ENCODE data around the gene PLOD1. TPM values are rescaled to one million over a fixed set of nuclear protein-coding genes. Genes with fewer than 3 reads are reported as not detected.
A peak's percentile ranks its signal among the peaks of the same experiment; 100 is the strongest.

Gene PLOD1
- total RNA-seq (10 to 100 TPM; 68.8 to 89.5 TPM), polyA plus RNA-seq (100 to 1,000 TPM in 1 of 2 donors, 10 to 100 TPM in 1; 33.5 to 112 TPM)
- long read RNA-seq, donor 1, transcript PLOD1-201 (19 exons, 2,940 nt): major isoform, 24 of 98 reads
- long read RNA-seq, donor 1, partial matches to known transcripts: 73 of 98 reads
- long read RNA-seq, donor 1, other reads (novel, unspliced or antisense): 0 of 98 reads
- long read RNA-seq, donor 2, partial matches to known transcripts: 17 of 22 reads
- long read RNA-seq, donor 2, other reads (novel, unspliced or antisense): 0 of 22 reads
- long read RNA-seq, donor 3, transcript PLOD1-201 (19 exons, 2,940 nt): major isoform, 9 of 45 reads
- long read RNA-seq, donor 3, partial matches to known transcripts: 35 of 45 reads
- long read RNA-seq, donor 3, other reads (novel, unspliced or antisense): 0 of 45 reads
- long read RNA-seq, donor 4, partial matches to known transcripts: 37 of 43 reads
- long read RNA-seq, donor 4, other reads (novel, unspliced or antisense): 0 of 43 reads
- long read RNA-seq, donor 5, transcript PLOD1-201 (19 exons, 2,940 nt): major isoform, 17 of 93 reads
- long read RNA-seq, donor 5, partial matches to known transcripts: 75 of 93 reads
- long read RNA-seq, donor 5, other reads (novel, unspliced or antisense): 0 of 93 reads

DNA sequence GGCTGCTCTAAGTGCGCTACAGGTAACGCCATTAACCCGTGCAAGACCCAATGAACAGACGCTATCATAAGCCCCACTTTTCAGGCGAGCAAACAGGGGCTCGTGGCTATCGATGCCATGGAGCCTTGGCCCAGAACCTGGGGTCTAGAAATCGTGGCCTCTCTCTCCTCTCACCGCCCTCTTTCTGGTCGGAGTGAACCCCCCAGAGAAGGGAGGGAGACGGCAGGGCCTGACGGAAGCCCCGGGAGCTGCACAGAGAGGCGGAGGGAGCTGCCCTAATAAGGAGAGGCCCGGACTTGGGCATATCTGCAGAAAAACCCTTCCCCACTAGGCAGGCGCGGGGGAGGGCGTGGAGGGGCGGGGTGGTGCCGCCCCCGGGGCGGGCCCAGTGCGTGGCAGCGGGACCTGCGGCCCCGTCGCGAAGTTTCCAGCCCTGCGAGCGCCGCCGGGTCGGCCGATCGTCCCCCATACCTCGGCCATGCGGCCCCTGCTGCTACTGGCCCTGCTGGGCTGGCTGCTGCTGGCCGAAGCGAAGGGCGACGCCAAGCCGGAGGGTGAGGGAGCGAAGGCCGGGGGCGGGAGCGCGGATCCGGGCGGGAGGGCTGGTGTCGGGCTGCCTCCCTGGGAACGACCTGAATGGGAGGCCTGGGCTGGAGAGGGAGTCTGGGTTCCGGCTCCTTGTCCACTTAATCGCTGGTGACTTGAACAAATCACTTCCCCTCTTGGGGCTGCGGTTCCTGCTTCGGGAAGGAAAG lies at the start of gene PLOD1:
Gene PLOD1, plus strand, starts transcription at position 416 of the 755 bp plus-strand sequence. Its CDS starts 63 bp downstream, at position 479.
- peak within 1 kb of the TSS; percentile 81 to 92 for H3K27ac ChIP-seq (ENCODE audit: low read depth in 1 of 2, low read length in 1 of 2)
- H3K9ac ChIP-seq (ENCODE audit: insufficient read depth in 1 of 2, low read length in 2 of 2): peak within 1 kb of the TSS; percentile 67 to 85
- TF ChIP-seq, protein P1, sequence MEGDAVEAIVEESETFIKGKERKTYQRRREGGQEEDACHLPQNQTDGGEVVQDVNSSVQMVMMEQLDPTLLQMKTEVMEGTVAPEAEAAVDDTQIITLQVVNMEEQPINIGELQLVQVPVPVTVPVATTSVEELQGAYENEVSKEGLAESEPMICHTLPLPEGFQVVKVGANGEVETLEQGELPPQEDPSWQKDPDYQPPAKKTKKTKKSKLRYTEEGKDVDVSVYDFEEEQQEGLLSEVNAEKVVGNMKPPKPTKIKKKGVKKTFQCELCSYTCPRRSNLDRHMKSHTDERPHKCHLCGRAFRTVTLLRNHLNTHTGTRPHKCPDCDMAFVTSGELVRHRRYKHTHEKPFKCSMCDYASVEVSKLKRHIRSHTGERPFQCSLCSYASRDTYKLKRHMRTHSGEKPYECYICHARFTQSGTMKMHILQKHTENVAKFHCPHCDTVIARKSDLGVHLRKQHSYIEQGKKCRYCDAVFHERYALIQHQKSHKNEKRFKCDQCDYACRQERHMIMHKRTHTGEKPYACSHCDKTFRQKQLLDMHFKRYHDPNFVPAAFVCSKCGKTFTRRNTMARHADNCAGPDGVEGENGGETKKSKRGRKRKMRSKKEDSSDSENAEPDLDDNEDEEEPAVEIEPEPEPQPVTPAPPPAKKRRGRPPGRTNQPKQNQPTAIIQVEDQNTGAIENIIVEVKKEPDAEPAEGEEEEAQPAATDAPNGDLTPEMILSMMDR (IDR thresholded peaks at IDR 0.05; ENCODE audit: control extremely low read depth, extremely low read depth): no peak
- 0 to 1% methylated on average over 36 to 55 of the region's 55 CpGs for WGBS, 2 donors
- H3K9me3 ChIP-seq (ENCODE audit: control insufficient read depth in 4 of 4, insufficient read depth in 3 of 4, low read length in 3 of 4): no peaks in the 10 kb centered on the region
- ATAC-seq (ENCODE audit: insufficient read depth, low FRiP score) (peak; percentile 96), DNase-seq (peak; percentile 94 to 96 (median 95))
- peak within 1 kb of the TSS; percentile 79 for H3K4me3 ChIP-seq
- peaks cover 3 to 37% (median 12%) of the 10 kb centered on the region in 5 donors for H3K4me1 ChIP-seq (ENCODE audit: control insufficient read depth in 5 of 5, insufficient read depth in 5 of 5, low read length in 5 of 5)
- H3K36me3 ChIP-seq (ENCODE audit: control insufficient read depth in 4 of 4, insufficient read depth in 4 of 4, low read length in 4 of 4): peaks cover 0 to 5% (median 2%) of the 10 kb centered on the region in 4 donors
- H3K27me3 ChIP-seq (ENCODE audit: control insufficient read depth in 3 of 3, insufficient read depth in 3 of 3, low read length in 2 of 3): no peaks in the 10 kb centered on the region

DNA sequence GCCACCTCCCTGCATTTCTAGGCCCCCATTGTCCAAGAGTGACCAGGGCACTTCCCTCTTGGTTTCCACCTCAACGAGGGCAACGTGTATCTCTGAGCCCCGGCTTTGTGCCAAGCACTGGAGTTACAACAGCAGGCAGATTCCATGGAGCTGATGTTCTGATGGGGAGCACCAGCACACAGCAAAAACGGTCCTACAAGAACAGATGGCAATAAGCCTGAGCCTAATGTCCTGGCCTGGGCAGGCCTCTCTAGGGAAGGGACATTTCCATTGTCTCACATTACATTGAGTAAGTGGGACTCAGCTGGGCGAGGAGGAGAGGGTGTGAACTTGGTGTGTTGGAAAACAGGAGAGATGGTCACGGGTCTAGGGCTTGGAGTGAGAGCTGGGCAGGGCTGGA lies 48.6 kb upstream of the PLOD1 start:
- WGBS, 2 donors: 71 to 85% methylated on average over 6 of the region's 6 CpGs
- no peak overlapping the region for H3K9ac ChIP-seq (ENCODE audit: insufficient read depth in 1 of 2, low read length in 2 of 2)
- peak overlapping the region in 1 of 2 donors; percentile 92 for H3K27ac ChIP-seq (ENCODE audit: low read depth in 1 of 2, low read length in 1 of 2)
- no peak overlapping the region for H3K4me3 ChIP-seq
- H3K36me3 ChIP-seq (ENCODE audit: control insufficient read depth in 4 of 4, insufficient read depth in 4 of 4, low read length in 4 of 4): no peaks in the 10 kb centered on the region
- H3K4me1 ChIP-seq (ENCODE audit: control insufficient read depth in 5 of 5, insufficient read depth in 5 of 5, low read length in 5 of 5): peaks cover 3 to 14% (median 8%) of the 10 kb centered on the region in 5 donors
- ATAC-seq (ENCODE audit: insufficient read depth, low FRiP score): no peak
- H3K9me3 ChIP-seq (ENCODE audit: control insufficient read depth in 4 of 4, insufficient read depth in 3 of 4, low read length in 3 of 4): no peaks in the 10 kb centered on the region
- DNase-seq: no peak
- no peaks in the 10 kb centered on the region for H3K27me3 ChIP-seq (ENCODE audit: control insufficient read depth in 3 of 3, insufficient read depth in 3 of 3, low read length in 2 of 3)
- TF ChIP-seq, protein P1 (IDR thresholded peaks at IDR 0.05; ENCODE audit: control extremely low read depth, extremely low read depth): no peak

DNA sequence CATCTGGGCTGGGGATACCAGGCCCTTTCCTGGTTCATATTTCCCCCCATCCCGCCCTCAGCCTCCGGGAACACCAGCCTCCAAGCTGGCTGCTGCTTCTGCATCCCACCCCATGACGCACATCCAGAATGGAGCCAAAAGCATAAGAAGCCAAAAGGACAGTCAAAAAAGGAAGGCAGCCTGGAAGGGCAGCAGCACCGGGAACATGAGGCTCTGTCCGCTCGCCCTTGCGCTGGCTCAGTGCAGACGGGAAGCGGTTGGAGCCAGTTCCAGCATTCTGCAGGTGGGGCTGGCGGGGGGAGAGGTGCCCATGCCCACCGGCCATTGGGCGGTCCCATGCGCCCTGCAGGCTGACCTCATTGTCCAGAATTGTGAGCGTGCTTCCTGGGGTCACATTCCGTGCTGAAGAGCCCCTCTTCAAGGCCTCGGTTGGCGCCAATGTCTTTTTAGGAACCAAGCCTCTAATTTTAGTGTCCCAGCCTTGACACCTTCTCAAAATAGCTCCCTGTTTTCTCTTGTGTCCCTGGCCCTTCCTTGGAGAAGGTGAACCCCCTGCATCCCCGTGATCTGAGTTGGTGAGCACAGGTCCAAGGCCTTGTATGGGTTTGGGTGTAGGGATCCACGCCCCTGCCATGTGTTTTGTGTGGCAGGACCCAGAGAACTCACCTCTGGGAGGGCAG lies 47.4 kb upstream of the PLOD1 start:
- Histone ChIP-seq H3K4me3 (no peak overlapping the region), H3K9me3 (ENCODE audit: control insufficient read depth in 4 of 4, insufficient read depth in 3 of 4, low read length in 3 of 4) (no peaks in the 10 kb centered on the region), H3K36me3 (ENCODE audit: control insufficient read depth in 4 of 4, insufficient read depth in 4 of 4, low read length in 4 of 4) (no peaks in the 10 kb centered on the region), H3K27me3 (ENCODE audit: control insufficient read depth in 3 of 3, insufficient read depth in 3 of 3, low read length in 2 of 3) (peaks cover 0 to under 1% (median 0%) of the 10 kb centered on the region in 3 donors), H3K4me1 (ENCODE audit: control insufficient read depth in 5 of 5, insufficient read depth in 5 of 5, low read length in 5 of 5) (peaks cover 0 to 8% (median 6%) of the 10 kb centered on the region in 5 donors), H3K9ac (ENCODE audit: insufficient read depth in 1 of 2, low read length in 2 of 2) (no peak overlapping the region), H3K27ac (ENCODE audit: low read depth in 1 of 2, low read length in 1 of 2) (peak overlapping the region in 1 of 2 donors; percentile 92)
- WGBS, 2 donors: 85 to 93% methylated on average over 19 of the region's 19 CpGs
- TF ChIP-seq, protein P1 (IDR thresholded peaks at IDR 0.05; ENCODE audit: control extremely low read depth, extremely low read depth): no peak
- DNase-seq (no peak), ATAC-seq (ENCODE audit: insufficient read depth, low FRiP score) (no peak)

Measured in lung (tissue), 16 donors.